CMK (cell line): Measurements from ENCODE around the gene EEF2K.

Experiments used
- DNase-seq: peaks from one replicate; pipeline ENCODE4 v3.0.0-alpha.2; 2010; ENCODE audit warnings: low read depth

EEF2K gene

DNA sequence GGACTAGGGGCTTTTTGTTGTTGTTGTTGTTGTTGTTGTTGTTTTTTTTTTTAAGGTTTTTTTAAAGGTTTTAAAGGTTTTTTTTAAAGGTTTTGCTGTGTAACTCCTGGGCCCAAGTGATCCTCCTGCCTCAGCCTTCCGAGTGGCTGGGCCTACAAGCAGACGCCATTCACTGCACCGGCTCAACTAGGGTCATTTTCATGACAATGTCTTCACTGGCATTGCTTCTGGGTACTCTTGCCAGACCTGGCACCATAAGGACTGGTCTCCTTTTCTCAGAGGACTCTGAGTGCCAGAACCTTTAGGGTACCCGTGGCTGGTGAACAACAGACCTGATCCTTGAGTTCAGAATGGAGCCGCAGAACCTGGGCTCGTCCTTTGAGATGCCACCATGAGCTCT lies 111.5 kb downstream of the EEF2K start:
- no peak for DNase-seq

DNA sequence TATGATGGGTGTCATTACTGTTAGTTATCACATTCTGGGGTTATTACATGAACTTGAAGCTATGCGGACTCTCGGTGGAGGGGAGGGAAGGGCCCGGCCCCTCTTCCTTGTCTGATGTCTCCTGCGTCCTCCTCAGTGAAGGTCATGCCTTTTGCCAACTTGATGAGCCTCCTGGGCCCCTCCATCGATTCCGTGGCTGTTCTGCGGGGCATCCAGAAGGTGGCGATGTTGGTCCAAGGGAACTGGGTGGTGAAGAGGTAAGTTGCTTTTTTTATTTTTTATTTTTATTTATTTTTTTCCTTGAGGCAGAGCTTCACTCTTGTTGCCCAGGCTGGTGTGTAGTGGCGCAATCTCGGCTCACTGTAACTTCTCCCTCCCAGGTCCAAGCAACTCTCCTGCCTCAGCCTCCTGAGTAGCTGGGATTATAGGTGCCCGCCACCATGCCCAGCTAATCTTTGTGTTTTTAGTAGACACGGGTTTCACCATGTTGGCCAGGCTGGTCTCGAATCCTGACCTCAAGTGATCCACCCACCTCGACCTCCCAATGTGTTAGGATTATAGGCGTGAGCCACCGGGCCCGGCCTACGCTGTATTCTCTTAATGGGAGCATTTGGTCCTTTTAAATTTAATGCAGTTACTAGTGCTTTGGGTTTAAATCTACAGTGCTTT lies 112.7 kb downstream of the EEF2K start:
- no peak for DNase-seq

DNA sequence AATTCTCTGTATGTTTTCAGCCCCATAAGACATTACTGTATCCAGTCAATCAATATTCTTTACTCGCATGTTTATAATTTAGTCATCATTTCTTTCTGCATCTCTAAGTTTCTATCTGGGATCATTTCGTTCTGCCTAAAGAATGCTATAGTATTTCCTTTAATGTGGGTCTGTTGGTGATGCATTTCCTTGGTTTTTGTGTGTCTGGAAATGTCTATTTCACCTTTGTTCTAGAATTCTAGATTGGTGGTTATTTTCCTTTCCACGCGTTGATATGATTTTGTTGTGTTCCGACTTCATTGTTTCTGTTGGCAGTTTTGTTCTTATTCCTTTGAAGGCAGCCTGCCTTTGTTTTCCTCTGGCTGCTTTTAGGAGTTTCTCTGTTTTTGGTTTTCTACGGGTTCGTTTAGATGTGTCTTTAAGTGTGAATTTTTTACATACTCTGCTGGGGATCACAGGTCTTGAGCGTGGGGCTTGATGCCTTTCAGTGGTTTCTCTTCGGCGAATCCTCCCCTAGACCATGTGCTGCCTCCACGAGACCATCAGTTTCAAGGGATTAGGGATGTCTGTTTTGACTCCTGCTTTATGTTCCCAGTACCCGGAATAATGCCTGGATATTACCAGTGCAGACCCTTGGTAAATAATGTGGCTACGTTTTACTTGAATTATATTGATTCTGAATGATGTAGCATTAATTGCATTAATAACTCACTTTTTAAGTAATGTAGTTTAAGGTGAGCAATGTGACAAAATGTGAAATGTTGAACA lies 114.7 kb downstream of the EEF2K start:
- DNase-seq = no peak

DNA sequence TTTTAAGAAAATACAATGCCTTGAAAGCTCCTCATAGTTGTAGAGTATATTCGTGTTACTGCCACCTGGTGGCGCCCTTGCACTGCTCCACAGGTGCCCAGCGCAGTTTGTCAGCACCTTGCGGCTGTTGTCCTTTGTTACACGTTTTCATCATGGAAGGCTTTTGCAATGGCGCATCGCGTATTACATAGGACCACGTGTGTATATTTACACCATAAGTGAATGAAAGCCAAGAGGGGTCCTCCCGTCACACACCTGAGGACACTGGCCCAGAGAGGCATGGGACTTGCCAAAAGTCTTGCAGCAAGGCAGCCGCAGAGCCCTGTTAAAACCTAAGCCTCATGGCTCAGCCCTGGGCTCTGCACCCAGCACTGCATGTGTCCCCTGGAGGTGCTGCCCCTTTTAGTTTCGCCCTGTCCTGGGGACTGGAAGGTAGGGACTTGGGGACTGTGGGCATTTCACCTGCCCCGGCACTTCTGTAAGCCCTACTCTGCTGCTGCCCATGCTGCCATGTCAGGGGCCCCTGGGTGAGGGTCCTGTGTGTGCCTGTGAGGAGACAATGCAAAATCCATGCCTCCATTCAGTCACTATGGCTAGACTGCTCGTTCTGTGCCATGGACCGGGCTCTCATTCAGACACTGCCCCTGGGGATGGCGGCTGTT lies 115.4 kb downstream of the EEF2K start:
- peak; percentile 30 for DNase-seq

DNA sequence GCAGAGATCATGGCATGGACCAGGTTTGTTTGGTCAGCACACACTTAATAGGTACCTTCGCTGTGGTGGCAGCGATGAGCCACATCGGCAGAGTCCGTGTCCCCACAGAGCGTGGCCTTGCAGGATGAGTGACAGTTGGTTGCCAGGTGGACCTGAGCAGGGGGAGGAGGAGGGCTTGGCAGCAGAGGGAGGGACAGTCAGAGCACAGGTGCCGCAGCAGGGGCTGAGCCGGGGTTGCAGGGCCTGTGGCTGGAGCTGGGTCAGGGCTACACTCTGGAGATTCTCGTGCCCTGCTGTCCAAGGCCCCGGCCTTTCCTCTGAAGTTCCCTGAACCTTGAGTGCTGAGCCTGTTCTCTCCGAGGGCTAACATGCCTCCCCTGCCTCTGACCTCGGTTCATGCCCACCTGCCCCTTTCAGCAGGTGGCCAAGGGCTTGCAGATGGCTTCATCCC lies 116.0 kb downstream of the EEF2K start:
- no peak for DNase-seq

DNA sequence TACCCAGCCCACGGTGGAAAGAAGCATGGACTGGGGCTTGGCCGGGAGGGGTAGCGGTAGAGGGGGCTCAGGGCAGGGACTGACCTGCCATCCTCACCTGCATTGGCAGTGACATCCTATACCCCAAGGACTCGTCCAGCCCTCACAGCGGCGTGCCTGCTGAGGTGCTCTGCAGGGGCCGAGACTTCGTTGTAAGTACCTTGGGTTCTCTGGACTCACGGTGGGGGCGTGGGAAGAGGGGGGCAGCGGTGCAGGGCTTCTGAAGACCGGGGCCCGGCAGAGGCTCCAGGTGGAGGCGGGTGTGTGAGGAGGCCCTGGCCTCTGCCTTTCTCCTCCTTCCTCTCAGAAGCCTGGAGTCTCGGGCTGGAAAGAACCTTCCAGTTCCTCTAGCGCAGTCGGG lies 116.7 kb downstream of the EEF2K start:
- DNase-seq = no peak

DNA sequence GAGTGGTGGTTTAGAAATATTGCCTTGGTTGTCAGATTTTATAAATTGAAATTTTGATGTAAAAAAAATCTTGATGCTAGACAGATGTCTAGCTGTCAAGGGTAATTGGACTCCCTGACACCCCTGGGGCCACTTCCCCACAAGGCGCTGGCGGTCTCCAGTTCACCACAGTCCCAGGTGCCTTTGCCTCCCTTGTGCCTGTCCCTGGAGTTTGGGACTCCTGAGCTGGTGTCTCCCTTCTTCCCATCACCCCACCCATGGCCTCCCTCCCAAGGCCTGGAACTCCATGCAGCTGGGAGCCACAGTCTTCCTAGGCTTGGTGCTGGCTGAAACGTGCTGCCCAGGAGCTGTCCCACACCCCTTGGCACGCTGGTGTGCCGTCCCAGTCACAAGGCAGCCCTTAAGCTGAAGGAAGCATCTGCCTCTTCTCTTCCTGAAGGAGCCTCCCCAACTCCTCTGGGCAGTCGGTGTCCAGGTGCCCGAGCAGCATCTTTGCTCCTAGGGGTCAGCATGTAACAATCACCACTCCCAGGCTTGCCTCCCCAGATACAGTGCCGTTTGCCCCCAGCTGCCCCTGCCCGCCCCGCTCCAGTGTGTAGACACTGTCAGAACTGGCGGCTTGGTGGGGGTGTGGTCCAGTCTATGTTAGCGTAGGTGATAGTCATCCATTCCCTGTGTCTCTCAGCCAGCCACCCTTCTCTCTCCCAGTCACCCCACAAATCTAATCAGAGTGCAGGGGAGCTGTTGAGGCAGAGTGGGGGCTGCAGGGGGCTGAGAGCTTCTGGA lies 117.3 kb downstream of the EEF2K start:
- no peak for DNase-seq

DNA sequence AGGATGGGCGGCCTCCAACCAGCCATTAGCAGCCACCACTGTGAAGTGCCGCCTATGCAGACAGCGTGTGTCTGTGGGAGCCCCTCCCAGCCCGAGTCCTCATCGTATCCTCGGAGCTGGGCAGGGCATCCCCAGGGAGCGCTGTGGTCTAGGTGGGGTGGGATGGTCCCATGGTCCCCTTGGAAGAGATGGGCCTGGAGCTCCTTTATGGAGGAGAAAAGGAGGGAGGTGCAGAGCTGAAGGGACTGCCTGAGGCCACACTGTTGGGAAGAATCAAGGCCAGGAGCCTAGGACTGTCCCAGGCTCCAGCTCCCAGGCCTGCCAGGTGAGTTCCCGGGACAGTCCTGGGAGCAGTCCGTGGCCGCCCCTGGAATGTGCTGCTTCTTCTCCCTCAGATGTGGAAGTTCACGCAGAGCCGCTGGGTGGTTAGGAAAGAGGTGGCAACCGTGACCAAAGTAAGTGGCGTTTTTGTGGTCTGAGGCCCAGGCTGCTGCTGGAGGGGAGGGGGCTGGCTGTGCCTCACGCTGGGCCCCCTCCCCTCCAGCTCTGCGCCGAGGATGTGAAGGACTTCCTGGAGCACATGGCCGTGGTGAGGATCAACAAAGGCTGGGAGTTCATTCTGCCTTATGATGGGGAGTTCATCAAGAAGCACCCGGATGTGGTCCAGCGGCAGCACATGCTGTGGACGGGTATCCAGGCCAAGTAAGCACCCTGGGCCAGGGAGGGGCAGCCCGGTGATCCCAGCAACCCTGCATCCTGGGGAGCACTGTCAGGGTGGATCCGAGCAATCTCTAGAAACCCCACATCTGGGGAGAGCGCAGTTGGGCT lies 118.1 kb downstream of the EEF2K start:
- DNase-seq = no peak

DNA sequence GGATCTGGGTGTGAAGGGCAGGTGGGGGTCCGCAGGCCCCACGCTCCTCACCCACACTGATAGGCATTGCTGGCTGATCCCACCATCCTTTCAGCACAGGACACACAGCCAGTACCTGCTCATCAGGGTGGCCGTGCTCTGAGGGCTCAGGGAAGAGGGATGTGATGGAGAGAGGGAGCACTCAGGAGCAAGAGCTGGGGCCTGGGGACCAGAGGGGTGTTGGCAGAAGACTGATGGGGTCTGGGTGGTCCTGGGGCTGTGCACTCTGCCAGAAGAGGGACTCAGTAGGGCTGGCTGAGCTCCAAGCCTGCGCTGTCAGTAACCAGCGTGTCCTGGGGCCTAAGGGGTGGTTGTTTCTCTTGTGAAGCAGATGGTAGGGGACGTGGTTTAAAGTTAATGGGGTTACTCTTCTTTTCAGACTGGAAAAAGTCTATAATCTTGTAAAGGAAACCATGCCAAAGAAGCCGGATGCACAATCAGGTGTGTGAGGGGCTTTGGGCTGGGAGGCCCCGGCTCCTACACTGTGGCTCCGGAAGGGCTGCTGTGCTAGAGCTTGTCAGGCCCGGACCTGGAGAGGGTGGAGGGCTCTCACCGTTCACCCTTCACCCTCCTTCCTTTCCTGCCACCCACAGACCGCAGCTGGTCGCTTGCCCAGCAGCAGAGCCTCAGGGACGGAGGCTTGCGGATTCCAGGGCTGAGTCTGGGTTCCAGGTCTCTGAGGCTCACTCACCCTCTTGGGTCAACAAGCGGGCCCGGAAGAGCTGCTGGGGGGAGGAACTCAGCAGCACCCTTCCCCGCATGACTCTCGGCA lies 118.9 kb downstream of the EEF2K start:
- no peak for DNase-seq

DNA sequence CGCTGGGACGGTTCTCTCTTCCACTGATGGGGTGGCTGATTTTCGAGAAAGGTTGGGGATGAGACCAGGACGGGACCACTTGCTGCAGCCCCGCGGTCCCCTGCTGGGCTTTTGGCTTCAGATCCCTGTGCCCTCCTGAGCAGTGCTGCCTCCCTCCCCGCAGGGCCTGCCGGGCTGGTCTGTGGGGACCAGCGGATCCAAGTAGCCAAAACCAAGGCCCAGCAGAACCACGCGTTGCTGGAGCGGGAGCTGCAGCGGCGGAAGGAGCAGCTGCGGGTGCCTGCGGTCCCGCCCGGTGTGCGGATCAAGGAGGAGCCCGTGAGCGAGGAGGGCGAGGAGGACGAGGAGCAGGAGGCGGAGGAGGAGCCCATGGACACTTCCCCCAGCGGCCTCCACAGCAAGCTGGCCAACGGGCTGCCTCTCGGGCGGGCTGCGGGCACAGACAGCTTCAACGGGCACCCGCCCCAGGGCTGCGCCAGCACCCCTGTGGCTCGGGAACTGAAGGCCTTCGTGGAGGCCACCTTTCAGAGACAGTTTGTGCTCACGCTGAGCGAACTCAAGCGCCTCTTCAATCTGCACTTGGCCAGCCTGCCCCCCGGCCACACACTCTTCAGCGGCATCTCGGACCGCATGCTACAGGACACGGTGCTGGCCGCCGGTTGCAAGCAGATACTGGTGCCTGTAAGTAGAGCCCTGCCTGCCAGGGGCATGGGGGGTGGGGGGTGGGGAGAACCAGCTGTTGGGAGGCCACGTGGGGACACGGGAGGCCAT lies 119.7 kb downstream of the EEF2K start:
- no peak for DNase-seq

DNA sequence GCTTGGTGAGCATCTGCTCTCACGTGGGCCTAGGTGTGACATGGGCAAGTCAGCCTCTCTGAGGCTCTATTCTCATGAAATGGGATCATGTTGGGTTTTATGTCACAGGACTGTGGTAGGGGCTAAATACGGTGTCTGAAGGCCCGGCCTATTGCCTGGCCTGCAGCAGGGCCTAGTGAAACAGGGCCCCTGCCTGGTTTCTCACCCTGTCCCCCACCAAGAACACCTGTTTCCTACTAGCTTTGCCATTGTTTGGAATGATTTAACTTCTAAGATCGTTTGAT lies 120.2 kb downstream of the EEF2K start:
- DNase-seq = no peak

DNA sequence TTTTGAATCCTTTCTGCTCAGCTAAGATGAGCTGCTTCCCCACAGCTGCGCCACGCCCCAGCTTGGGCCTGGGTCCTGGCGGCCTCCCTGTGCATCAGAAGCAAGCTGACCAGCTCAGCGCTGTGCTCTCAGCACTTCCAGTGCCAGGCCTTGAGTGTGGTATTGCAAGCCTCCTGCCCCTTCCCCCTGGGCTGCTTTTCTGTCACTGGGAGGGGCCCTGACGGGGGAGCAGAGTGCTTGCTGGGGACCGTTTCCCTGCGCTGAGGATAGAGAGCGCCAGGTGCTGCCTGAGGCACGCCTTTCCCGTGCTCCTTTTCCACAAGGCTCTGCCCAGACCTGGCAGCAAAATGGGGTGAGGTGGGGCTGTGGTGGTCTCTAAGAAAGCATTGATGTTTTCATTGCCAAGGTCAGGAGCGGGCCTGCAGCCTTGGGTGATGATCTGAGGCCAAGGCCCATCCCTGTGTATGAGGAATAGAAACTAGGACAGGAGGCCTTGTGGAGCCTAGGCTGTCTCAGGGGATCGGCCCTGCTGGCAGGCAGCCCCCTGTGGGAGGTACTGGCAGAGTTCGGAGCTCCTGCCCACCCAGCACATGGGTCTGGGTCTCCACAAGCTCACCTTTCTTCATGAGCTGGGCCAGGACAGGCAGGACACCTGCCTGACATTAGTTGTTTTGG lies 120.8 kb downstream of the EEF2K start:
- DNase-seq = no peak

DNA sequence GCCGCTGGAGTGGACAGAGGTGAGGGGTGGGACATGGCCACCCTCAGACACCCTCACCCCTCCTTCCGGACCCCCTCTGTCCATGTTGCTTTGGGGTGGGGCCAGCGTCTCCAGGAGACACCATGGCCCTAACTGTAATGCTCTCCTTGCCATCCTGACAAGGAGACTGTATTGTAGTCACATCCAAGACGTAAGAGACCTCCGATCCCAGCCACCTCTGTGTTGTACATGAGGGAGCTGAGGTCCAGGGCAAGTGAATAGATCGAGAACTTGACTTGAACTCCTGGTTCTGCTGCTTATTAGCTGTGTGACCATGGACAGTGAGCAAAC lies 121.3 kb downstream of the EEF2K start:
- no peak for DNase-seq

DNA sequence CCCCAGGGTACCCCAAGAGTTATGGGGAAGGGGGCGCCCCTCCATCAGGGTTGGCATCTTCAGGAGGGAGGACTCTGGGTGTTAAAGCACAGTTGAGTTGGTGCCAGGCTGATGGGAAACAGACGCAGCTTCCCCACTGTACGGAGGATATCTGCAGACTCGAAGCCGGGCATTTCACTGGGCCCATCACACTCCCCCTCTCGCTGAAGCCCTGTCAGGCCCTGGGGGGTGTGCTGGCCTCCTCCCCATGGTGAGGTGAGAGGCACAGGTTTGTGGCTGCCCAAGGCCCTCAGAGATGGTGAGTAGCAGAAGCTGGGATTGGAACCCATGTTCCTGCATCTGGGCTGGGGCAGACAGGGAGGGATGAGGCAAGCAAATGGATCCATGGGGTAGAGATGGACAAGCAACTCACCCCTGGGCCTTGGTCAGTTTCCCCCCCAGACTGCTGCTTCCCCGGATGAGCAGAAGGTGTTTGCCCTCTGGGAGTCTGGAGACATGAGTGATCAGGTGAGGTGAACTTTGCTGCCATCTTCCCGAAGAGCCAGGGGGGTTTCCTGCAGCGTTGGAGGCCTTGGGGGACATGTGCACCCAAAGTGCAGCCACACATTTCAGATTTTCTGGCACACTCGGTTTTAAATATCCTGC lies 122.1 kb downstream of the EEF2K start:
- no peak for DNase-seq

DNA sequence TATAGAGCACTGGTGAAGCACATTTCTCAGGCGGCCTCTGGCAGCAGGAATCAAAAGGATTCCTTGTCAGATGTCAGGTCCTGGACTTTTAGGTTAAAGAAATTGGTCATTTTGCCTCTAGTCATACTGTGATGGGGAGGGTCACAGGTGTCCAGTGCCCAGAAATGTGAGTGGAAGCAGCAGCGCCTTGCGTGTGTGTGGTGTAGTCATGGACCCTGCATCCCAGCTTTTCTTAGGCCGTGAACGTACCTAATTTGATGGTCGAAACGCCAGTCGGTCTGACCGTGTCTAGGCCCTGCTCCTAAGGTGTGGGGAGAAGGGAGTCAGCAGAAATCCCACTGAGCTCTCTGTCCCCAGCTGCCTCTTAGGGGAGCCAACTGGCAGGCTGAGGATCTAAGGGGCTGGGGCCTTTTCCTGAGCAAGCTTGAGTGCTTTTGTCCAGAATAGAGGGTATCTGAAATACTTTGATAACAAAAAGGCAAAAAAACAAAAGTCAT lies 123.2 kb downstream of the EEF2K start:
- DNase-seq = no peak

DNA sequence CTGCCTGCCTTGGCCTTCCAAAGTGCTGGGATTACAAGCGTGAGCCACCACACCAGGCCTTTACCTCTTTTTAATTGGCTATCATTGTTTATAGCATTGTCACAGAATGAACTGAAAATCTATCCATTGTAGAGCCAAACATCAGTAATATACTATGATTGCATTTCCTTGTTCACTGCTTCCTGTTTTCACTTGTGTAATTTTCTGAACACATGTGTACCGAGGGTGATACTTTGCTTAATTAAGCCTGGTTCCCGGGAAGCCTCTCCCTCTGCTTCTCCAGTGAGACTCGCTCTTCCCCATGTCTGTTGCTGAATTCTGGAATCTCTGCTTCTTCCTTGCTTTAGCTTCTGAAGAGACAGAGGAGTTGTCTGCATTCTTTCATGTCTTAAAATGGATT lies 124.2 kb downstream of the EEF2K start:
- no peak for DNase-seq

DNA sequence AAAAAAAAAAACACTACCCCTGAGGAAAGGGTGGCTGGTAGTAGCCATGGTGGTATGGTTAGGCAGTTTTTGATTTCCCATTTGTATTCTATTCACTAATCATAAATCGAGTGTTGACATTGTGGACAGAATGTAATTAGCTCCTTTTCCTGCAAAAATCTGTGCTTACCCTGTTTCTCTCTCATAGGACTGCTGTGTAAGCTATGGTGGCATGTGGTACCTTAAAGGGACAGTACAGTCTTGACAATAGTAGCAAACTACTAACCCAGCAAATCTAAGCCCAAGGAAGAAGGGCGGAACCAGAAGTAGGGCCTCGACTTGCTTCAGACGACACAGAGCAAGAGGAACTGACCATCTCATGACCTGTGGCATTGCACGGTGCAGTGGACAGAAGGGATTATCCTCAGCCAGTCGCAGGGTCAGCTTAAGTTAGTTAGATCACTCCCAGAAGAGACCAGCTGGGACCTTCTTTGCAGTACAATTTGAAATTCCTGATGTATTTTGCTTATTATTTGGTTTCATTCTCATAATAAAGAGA lies 127.4 kb downstream of the EEF2K start:
- DNase-seq = no peak

DNA sequence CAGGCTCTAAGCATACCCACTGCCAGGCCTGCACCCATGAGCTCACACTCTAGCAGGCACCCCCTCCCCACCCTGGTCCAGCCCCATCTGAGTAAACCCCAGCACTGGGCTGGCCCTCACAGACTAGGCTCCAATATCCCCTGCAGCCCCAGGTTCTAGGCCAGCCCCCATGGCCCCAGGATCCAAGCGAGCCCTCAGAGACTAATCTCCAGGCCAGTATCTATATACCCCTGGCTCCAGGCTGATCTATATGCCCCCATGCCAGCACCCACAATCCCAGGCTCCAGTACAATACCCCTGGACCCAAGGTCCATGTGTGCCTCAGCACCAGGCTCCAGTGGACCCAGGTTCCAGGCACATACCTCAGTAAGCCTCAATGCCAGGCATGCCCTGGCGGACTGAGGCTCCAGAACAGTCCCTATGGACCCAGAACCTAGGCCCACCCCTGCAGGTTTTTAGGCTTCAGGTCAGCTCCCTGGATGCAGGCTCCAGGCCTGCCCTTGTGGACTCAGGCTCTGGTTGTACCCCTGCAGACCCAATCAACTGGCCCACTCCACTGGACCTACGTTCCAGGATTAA lies 129.7 kb downstream of the EEF2K start:
- no peak for DNase-seq
